Subcutaneous adipose tissue (tissue), 4 donors: Measurements from ENCODE around the gene RNF148. TPM values are rescaled to one million over a fixed set of nuclear protein-coding genes. Genes with fewer than 3 reads are reported as not detected.

Experiments used
- total RNA-seq, 4 donors: library from RNA; depleted of rRNA; stranded (reverse); fragments of >200 nt; gene quantifications; one replicate each; pipeline ENCODE4 v1.1.0, GENCODE V29; 2016
- TF ChIP-seq, protein P1 (sequence below): fragments of 450-650 bp; IDR thresholded peaks from one replicate; pipeline ENCODE4 v1.5.1; 2016; ENCODE audit warnings: low read depth, mild to moderate bottlenecking, control low read depth, antibody characterized with exemption, moderate library complexity

RNF148 gene
- total RNA-seq, 4 donors from 2014 or later: 0.85 to 8.1 (median 2.4) TPM

DNA sequence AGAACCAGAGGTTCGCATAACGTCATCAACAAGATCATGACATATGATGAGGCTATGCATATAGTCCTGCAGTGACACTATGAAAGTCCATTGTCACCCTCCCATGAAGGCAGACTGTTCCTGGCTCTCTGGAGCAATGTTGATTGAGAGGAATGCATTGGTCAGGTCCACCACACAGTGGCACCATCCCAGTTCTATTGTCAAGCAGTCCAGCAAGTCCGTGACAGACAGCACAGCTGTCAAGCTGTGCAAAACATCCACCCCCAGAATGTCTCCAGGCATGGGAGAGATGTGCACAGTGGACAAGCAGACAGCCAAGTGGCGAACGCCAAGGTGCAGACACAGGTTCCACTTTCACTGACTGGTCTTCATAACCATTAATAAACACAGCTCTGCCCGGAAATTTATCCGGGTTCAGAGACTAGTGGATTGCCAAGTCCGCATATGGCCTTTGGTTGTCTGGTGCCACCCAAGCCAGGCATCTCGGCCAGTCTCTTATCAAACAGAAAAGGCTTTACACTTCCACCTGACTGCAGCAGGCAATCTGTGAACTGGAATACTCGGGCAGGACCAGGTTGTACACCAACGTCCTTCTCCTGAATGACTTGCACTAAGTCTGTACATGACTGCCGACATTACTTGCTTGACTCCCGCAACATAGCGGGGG lies 11.0 kb downstream of the RNF148 start:
- TF ChIP-seq, protein P1, sequence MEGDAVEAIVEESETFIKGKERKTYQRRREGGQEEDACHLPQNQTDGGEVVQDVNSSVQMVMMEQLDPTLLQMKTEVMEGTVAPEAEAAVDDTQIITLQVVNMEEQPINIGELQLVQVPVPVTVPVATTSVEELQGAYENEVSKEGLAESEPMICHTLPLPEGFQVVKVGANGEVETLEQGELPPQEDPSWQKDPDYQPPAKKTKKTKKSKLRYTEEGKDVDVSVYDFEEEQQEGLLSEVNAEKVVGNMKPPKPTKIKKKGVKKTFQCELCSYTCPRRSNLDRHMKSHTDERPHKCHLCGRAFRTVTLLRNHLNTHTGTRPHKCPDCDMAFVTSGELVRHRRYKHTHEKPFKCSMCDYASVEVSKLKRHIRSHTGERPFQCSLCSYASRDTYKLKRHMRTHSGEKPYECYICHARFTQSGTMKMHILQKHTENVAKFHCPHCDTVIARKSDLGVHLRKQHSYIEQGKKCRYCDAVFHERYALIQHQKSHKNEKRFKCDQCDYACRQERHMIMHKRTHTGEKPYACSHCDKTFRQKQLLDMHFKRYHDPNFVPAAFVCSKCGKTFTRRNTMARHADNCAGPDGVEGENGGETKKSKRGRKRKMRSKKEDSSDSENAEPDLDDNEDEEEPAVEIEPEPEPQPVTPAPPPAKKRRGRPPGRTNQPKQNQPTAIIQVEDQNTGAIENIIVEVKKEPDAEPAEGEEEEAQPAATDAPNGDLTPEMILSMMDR: no peak

DNA sequence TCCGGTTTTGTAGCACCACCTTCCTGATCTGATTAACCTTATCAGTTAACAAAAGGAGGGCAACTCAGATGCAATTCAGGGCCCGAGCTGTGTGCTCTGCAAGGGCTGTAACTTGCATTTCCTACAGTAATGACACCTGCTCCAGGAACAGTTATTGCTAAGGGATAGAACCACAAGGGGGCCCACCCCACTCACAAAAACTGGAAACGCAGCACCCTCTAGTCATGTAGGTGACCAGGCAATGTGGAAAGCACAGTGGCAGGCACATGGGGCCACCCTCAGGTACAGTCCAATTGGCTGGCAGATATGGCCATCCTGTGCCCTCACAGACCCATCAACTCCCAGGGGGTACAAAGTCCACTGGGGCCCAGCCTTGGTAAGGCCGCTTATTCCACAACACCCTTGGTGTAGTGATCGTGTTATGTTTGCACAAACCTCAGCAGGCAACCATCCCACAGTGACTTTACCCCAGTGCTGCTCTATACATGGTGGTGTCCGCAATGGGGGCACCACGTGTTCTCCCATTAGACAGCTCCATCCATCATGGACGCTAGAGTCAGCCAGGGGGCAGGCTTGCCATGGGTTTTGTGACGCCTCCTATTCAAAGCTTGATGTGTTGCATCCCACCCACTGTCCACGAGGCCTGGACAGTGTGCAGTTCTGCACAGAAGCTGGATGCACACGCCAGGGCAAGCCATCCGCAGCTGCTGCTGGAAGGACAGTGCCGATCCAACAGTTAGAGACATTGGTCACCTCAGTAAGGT lies 13.2 kb downstream of the RNF148 start:
- TF ChIP-seq, protein P1: no peak

DNA sequence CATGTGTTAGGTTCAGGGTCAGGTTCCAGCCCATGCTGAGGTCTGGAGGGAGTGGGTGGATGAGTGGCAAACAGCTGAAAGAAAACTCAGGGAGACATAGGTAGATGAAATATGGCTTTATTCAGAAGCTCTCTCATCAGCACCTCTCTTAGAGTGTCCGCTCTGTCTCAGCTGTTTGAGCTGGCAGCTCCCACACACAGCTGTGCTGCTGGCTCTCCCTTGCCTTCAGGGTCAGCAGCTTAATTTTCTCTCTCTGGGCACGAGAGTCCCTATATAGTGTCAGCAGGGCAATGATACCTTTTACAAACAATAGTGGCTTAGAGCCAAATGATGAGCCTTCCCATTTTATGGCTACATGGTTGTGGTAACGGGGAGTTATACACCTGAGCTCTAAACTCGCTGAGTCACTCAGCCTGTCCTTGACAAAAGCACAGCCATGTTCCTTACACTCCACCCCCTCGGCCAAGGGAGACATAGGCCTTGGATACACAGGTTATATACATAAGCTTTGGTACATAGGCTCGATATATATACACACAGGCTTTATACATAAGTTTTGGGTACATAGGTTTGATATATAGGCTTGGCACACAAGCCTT lies 14.2 kb downstream of the RNF148 start:
- TF ChIP-seq, protein P1: no peak

DNA sequence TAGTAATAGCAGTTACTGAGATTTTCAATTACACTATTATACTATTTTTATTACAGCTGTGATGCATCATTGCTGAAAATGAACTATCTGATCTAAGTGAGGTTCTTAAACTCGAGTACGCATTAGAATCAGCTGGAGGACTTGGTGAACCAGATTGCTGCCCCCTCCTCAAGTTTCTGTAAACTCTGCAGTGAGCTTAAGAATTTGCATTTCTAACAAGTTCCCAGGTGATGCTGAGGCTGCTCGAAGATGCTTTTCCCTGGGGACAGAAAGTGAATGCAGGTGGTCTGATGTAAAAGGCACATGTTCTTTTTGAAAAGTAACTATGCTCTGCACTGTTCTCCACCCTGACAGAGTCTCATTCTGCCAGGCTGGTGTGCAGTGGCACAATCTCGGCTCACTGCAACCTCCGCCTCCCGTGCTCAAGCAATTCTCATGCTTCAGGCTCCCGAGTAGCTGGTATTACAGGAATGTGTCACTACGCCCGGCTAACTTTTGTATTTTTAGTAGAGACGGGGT lies 16.3 kb downstream of the RNF148 start:
- TF ChIP-seq, protein P1: no peak

DNA sequence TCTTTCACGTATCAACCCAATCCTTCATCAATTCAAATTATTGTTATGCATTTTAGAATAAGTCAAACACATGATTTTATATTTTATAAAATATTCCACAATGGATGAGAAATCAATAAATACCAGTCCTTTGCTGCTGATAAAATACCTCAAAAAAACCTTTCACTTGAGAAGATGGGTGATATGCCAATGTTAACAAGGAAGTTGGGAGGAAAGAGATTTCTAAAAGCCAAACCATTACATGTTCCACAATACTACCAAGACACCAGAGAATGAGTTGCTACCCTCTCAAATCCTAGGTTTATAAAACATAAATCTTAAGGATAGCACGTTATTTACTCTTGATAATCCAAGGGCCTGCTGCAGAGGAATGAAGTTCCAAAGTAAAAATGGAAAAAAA lies 18.2 kb downstream of the RNF148 start:
- TF ChIP-seq, protein P1: no peak

DNA sequence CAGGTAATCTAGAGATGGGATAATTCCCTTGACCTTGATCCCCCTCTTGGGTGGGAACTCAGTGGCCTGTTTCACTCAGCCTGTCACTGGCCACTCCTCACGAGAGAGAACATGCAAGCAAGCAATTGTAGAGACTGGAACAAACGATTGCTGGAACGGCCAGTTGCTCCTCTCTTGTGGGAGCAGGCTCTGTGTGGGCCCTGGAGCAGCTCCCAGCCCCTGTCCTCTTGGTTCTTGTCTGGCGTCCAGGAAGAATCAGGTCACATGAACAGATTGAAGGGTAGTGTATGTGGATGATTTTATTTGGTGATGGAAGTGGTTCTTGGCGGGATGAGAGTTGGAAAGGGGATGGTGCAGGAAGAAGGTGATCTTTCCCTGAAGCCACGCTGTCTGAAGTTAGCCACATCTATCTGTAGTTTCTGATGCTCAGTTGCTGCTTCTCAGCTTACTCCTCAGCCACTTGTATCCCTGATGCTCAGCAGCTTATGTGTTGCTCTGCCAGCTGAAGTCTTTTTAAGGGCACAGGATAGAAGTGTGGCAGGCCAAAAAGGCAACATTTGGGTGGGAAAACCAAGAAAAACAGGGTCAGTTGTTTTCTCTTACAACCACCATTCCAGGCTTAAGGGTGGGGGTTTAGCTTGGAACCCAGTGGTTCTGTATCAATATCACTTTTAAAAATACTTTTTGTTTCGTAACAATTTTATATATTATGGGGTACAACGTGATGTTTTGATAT lies 19.7 kb downstream of the RNF148 start:
- TF ChIP-seq, protein P1: no peak
